Measurements from ENCODE around the gene LIPH.

GRCh38 chr3:185498503-185499396, 53.6 kb downstream of the LIPH start, which contains the start of gene TMEM41A:
- TF ChIP-seq REST (IDR thresholded peaks at IDR 0.05; ENCODE audit: insufficient read depth in 1 of 2, low read depth in 2 of 2, low read length in 2 of 2) (0 out of 4 replicates have a peak, but pooled peaks of 1 of the 2 experiments have one; percentile 31), POLR2AphosphoS5 (IDR thresholded peaks at IDR 0.05; ENCODE audit: low read depth, low read length) (peak; percentile 91)
